GM15510 (cell line): ENCODE measurements around the gene UBE2J2.

Experiments
- POLR2A ChIP-seq: IDR thresholded peaks from 3 replicates; pipeline ENCODE4 v1.6.1; 2011; ENCODE audit warnings: borderline replicate concordance; ENCODE audit not compliant: insufficient read length; ENCODE audit errors: extremely low read depth

The UBE2J2 gene

GRCh38 chr1:1282998-1283397, 9.3 kb upstream of the UBE2J2 start:
- no peak for TF ChIP-seq POLR2A

GRCh38 chr1:1281533-1282321, 8.1 kb upstream of the UBE2J2 start:
- TF ChIP-seq POLR2A: no peak

GRCh38 chr1:1280782-1281481, 7.3 kb upstream of the UBE2J2 start:
- TF ChIP-seq POLR2A: no peak

- TF ChIP-seq POLR2A: no peak
Measured at GRCh38 chr1:1279028-1279427, 5.4 kb upstream of the UBE2J2 start.

GRCh38 chr1:1278620-1279019, 5.0 kb upstream of the UBE2J2 start:
- no peak for TF ChIP-seq POLR2A

- TF ChIP-seq POLR2A: no peak
Measured at GRCh38 chr1:1275836-1276235, 2.2 kb upstream of the UBE2J2 start.

GRCh38 chr1:1274931-1275431, 1.3 kb upstream of the UBE2J2 start:
- TF ChIP-seq POLR2A: no peak

- no peak for TF ChIP-seq POLR2A
Measured at GRCh38 chr1:1274299-1274930, 761 bp upstream of the UBE2J2 start.

- TF ChIP-seq POLR2A: no peak
Measured at GRCh38 chr1:1273209-1273511, 494 bp downstream of the UBE2J2 start.

GRCh38 chr1:1272341-1273208, 1.1 kb downstream of the UBE2J2 start:
- TF ChIP-seq POLR2A: no peak

- no peak for TF ChIP-seq POLR2A
Measured at GRCh38 chr1:1270813-1271212, 2.8 kb downstream of the UBE2J2 start.

- no peak for TF ChIP-seq POLR2A
Measured at GRCh38 chr1:1268284-1268682, 5.4 kb downstream of the UBE2J2 start.

- TF ChIP-seq POLR2A: no peak
Measured at GRCh38 chr1:1267488-1268283, 6.0 kb downstream of the UBE2J2 start.

GRCh38 chr1:1264868-1265272, 8.8 kb downstream of the UBE2J2 start:
- TF ChIP-seq POLR2A: no peak
